ENCODE data around the gene ANKRD10.

The ANKRD10 gene

DNA sequence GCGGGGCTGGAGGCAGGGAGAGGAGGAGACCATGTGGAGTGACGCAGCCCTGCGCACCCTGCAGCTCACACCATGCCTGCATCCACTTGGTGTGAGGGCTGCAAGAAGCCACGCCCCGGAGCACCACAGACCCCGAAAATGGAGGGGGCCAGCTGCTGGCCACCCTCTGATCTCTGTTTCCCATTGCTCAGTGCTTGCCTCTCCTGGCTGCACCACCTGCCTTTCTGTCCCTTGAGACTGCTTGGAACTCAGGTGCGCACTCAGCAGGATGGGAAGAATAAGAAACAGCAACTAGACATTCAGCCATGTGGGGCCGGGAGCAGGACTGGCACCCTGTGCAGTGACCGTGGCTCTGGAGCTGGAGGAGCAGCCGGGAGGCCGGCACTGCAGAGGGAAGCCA is 64.0 kb downstream of the ANKRD10 start:
- no peak for DNase-seq (ENCODE audit: extremely low spot score)

DNA sequence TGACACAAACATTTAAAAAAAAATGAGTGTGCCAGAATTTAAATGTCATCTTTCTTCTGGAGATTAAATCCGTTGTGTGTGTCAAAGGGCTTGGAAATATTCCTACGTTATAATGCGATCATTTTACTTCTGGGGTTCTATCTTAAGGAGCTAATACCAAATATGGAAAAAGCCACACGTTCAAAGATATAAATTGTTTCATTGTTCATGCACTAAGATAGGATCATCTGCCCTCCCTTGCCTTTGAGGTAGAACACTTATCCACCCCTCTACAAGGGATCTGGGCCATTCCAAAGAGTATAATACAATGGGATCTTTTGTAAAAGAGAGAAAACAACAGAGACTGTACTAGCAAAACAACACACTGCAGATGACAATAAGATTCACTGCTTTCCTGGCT is 64.9 kb downstream of the ANKRD10 start:
- no peak for DNase-seq (ENCODE audit: extremely low spot score)
- TF ChIP-seq, protein P1, sequence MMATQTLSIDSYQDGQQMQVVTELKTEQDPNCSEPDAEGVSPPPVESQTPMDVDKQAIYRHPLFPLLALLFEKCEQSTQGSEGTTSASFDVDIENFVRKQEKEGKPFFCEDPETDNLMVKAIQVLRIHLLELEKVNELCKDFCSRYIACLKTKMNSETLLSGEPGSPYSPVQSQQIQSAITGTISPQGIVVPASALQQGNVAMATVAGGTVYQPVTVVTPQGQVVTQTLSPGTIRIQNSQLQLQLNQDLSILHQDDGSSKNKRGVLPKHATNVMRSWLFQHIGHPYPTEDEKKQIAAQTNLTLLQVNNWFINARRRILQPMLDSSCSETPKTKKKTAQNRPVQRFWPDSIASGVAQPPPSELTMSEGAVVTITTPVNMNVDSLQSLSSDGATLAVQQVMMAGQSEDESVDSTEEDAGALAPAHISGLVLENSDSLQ (IDR thresholded peaks at IDR 0.05) = no peak
- CTCF ChIA-PET = no interaction called here
- POLR2A ChIA-PET = no interaction called here

More for the DNA sequence above, 64.0 kb downstream of the ANKRD10 start:
- POLR2A ChIA-PET = no interaction called here
- CTCF ChIA-PET = no interaction called here
- no peak for TF ChIP-seq TARDBP (IDR thresholded peaks at IDR 0.05)
- TF ChIP-seq ZNF384 (IDR thresholded peaks at IDR 0.05) = no peak
- TF ChIP-seq LEF1 (IDR thresholded peaks at IDR 0.05; ENCODE audit: borderline replicate concordance) = no peak
- TF ChIP-seq FOXA1 (IDR thresholded peaks at IDR 0.05) = no peak
- TF ChIP-seq BHLHE40 (IDR thresholded peaks at IDR 0.05; ENCODE audit: borderline replicate concordance) = no peak
- TF ChIP-seq, protein P1 (IDR thresholded peaks at IDR 0.05) = no peak
- no peak for TF ChIP-seq CTBP1 (IDR thresholded peaks at IDR 0.05; ENCODE audit: borderline replicate concordance)
- TF ChIP-seq SUZ12 (IDR thresholded peaks at IDR 0.05) = no peak
- TF ChIP-seq NFRKB (IDR thresholded peaks at IDR 0.05) = no peak
- no peak for TF ChIP-seq ELF4 (IDR thresholded peaks at IDR 0.05)
- no peak for TF ChIP-seq FOXM1 (IDR thresholded peaks at IDR 0.05; ENCODE audit: borderline replicate concordance)
- TF ChIP-seq FOXK2 (IDR thresholded peaks at IDR 0.05) = no peak
- no peak for TF ChIP-seq L3MBTL2 (conservative IDR thresholded peaks at IDR 0.05)
- TF ChIP-seq HDGF (IDR thresholded peaks at IDR 0.05; ENCODE audit: borderline replicate concordance) = no peak
- no peak for TF ChIP-seq ARNT (IDR thresholded peaks at IDR 0.05)
- TF ChIP-seq SP1 (IDR thresholded peaks at IDR 0.05) = no peak

DNA sequence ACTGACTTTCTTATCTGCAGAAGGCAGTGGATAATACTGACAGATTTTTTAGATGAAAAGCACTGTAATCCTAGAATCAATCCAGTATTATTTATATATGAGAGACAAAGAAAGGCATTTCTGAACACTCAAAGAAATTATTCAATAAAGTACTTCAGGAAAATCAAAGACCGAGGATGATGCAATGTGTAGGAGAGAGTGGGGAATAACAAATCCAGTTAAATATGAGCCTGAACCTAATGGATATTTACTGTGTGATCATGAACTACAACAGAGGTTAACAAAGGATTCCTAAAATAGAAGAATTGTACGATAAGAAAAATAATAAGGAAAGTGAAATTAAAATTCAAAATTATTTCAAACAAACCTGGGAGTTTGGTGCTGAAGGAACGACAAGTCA is 69.3 kb downstream of the ANKRD10 start:
- CTCF ChIA-PET = no interaction called here
- no peak for TF ChIP-seq SUZ12 (IDR thresholded peaks at IDR 0.05)
- TF ChIP-seq NFRKB (IDR thresholded peaks at IDR 0.05) = no peak
- TF ChIP-seq SP1 (IDR thresholded peaks at IDR 0.05) = no peak
- TF ChIP-seq HDGF (IDR thresholded peaks at IDR 0.05; ENCODE audit: borderline replicate concordance) = no peak
- TF ChIP-seq BHLHE40 (IDR thresholded peaks at IDR 0.05; ENCODE audit: borderline replicate concordance) = no peak
- TF ChIP-seq, protein P1 (IDR thresholded peaks at IDR 0.05) = no peak
- TF ChIP-seq ELF4 (IDR thresholded peaks at IDR 0.05) = no peak
- no peak for TF ChIP-seq CTBP1 (IDR thresholded peaks at IDR 0.05; ENCODE audit: borderline replicate concordance)
- no peak for TF ChIP-seq TARDBP (IDR thresholded peaks at IDR 0.05)
- TF ChIP-seq FOXA1 (IDR thresholded peaks at IDR 0.05) = no peak
- no peak for TF ChIP-seq FOXM1 (IDR thresholded peaks at IDR 0.05; ENCODE audit: borderline replicate concordance)
- TF ChIP-seq ZNF384 (IDR thresholded peaks at IDR 0.05) = no peak
- TF ChIP-seq FOXK2 (IDR thresholded peaks at IDR 0.05) = no peak
- no peak for TF ChIP-seq L3MBTL2 (conservative IDR thresholded peaks at IDR 0.05)
- no peak for TF ChIP-seq ARNT (IDR thresholded peaks at IDR 0.05)
- TF ChIP-seq LEF1 (IDR thresholded peaks at IDR 0.05; ENCODE audit: borderline replicate concordance) = no peak
- POLR2A ChIA-PET = no interaction called here
- no peak for DNase-seq (ENCODE audit: extremely low spot score)

DNA sequence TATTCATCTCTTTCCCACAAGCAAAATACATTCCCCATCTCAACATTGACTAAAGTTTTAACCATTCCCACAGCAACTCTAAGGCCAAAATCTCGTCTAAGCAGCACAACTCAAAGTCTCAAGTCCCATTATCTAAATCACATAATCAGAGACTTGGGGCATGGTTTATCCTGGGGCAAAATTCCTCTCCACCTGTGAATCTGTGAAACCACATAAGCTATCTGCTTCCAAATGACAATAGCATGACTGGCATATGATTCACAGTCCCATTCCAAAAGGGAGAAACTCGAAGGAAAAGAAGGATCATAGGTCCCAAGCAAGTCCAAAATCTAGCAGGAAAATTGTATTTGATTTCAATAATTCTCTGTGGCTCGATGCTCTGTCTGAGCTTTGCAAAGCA is 73.0 kb downstream of the ANKRD10 start:
- POLR2A ChIA-PET = no interaction called here
- DNase-seq (ENCODE audit: extremely low spot score) = no peak
- TF ChIP-seq ARNT (IDR thresholded peaks at IDR 0.05) (no peak), NFRKB (IDR thresholded peaks at IDR 0.05) (no peak), BHLHE40 (IDR thresholded peaks at IDR 0.05; ENCODE audit: borderline replicate concordance) (no peak), FOXM1 (IDR thresholded peaks at IDR 0.05; ENCODE audit: borderline replicate concordance) (no peak), ZNF384 (IDR thresholded peaks at IDR 0.05) (no peak), CTBP1 (IDR thresholded peaks at IDR 0.05; ENCODE audit: borderline replicate concordance) (no peak), L3MBTL2 (conservative IDR thresholded peaks at IDR 0.05) (no peak), SP1 (IDR thresholded peaks at IDR 0.05) (no peak), FOXA1 (IDR thresholded peaks at IDR 0.05) (no peak), HDGF (IDR thresholded peaks at IDR 0.05; ENCODE audit: borderline replicate concordance) (no peak), FOXK2 (IDR thresholded peaks at IDR 0.05) (no peak), LEF1 (IDR thresholded peaks at IDR 0.05; ENCODE audit: borderline replicate concordance) (no peak), ELF4 (IDR thresholded peaks at IDR 0.05) (no peak), TARDBP (IDR thresholded peaks at IDR 0.05) (no peak), SUZ12 (IDR thresholded peaks at IDR 0.05) (no peak)
- TF ChIP-seq, protein P1 (IDR thresholded peaks at IDR 0.05) = no peak
- CTCF ChIA-PET = no interaction called here

DNA sequence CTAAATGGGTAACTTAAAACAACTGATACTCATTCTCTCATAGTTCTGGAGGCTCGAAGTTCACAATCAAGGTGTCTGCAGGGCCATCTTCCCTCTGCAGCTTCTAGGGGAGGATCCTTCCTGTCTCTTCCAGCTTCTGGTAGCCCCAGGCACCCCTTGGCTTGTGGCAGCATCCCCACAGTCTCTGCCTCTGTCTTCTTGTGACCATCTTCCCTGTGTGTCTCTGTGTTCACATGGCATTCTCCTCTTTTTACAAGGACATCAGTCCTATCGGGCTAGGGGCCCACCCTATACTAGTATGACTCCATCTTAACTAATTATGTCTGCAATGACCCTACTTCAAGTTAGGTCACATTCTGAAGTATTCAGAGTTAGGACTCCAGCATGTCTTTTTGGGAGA is 73.5 kb downstream of the ANKRD10 start:
- no peak for DNase-seq (ENCODE audit: extremely low spot score)
- TF ChIP-seq LEF1 (IDR thresholded peaks at IDR 0.05; ENCODE audit: borderline replicate concordance) (no peak), TARDBP (IDR thresholded peaks at IDR 0.05) (no peak), ELF4 (IDR thresholded peaks at IDR 0.05) (no peak), SP1 (IDR thresholded peaks at IDR 0.05) (no peak), BHLHE40 (IDR thresholded peaks at IDR 0.05; ENCODE audit: borderline replicate concordance) (no peak), ARNT (IDR thresholded peaks at IDR 0.05) (no peak), FOXK2 (IDR thresholded peaks at IDR 0.05) (no peak), CTBP1 (IDR thresholded peaks at IDR 0.05; ENCODE audit: borderline replicate concordance) (no peak), NFRKB (IDR thresholded peaks at IDR 0.05) (no peak), ZNF384 (IDR thresholded peaks at IDR 0.05) (no peak), L3MBTL2 (conservative IDR thresholded peaks at IDR 0.05) (no peak), SUZ12 (IDR thresholded peaks at IDR 0.05) (no peak), HDGF (IDR thresholded peaks at IDR 0.05; ENCODE audit: borderline replicate concordance) (no peak), FOXA1 (IDR thresholded peaks at IDR 0.05) (no peak), FOXM1 (IDR thresholded peaks at IDR 0.05; ENCODE audit: borderline replicate concordance) (no peak)
- TF ChIP-seq, protein P1 (IDR thresholded peaks at IDR 0.05) = no peak
- ChIA-PET POLR2A (no interaction called here), CTCF (no interaction called here)

Data from HEK293T (cell line).